ENCODE results near the gene GAREM2. TPM values are rescaled to one million over a fixed set of nuclear protein-coding genes. Genes with fewer than 3 reads are reported as not detected.

GAREM2 gene
- total RNA-seq, 1 experiment from 2014 or later: 1.3 TPM

DNA sequence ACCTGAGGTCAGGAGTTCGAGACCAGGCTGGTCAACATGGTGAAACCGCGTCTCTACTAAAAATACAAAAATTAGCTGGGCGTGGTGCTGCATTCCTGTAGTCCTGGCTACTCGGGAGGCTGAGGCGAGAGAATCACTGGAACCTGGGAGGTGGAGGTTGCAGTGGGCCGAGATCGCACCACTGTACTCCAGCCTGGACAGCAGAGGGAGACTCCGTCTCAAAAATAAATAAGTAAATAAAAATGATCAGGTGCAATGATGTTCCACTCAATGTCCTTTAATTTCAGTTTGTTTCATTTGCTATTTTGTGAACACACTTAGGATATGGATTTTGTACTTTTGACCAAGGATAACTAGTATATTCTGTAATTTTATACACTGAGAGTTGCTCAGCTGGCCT, 62.2 kb downstream of the GAREM2 start:
- DNase-seq (ENCODE audit: low read depth): no peak

DNA sequence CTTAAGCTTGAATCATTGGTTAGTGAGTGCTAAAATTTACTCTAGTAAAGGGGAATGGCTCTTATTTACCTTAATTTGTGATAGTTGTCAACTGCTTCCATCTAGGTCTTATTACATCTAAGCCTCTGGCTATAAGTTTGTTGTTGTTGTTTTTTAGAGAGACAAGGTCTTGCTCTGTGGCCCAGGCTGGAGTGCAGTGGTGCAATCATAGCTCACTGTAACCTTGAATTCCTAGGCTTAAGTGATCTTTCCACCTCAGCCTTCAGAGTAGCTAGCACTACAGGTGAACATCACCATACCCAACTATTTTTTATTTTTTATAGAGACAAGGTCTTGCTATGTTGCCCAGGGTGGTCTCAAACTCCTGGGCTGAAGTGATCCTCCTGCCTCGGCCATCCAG, 65.0 kb downstream of the GAREM2 start:
- DNase-seq (ENCODE audit: low read depth): no peak

DNA sequence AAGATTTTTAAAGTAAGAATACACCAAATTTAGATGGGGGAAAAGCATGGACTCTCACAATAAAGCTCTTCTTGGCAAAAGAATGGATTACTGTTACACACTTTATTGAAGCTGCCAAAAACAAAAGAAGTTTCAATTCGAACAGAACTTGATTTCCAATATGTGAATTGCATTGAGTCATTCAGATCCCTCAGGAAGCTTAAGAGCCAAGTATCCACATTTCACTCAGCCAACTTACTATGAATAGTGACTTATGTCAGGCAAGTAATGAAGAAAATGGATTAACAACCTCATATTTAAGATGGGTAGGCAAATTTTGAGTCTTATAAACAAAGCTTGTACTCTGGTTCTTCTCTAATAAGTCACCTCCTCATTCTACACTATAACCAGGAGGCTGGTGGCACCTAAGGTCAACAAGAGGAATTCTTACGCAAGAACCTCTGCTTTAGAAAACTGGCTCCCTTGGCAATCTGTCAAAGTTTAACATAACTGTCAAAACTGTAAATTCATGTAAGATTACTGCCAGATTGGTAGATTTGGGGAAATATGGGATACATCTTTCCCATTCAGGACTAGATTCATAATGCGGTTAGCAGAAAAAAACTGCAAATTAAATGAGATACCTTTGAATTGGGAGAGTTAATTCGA, 65.5 kb downstream of the GAREM2 start:
- DNase-seq (ENCODE audit: low read depth): no peak

Other genes starting within 250 kb of the GAREM2 start
- 9.0 and 9.3 TPM in 2 replicates for gene KIF3C, start 190.6 kb upstream of the GAREM2 start, total RNA-seq (2014; rRNA removed)
- gene RAB10, start 139.0 kb upstream of the GAREM2 start, total RNA-seq (2014; rRNA removed): 124 and 143 TPM in 2 replicates
- 122 and 127 TPM in 2 replicates for gene HADHA, start 71.5 kb downstream of the GAREM2 start, total RNA-seq (2014; rRNA removed)
- 114 and 118 TPM in 2 replicates for gene HADHB, start 71.9 kb downstream of the GAREM2 start, total RNA-seq (2014; rRNA removed)
- 20.8 and 21.8 TPM in 2 replicates for gene SELENOI, start 173.1 kb downstream of the GAREM2 start, total RNA-seq (2014; rRNA removed)
- gene ADGRF3, start 173.7 kb downstream of the GAREM2 start, total RNA-seq (2014; rRNA removed): 0.11 TPM in 1 of 2 replicates, not detected in the other
- gene DRC1, start 228.8 kb downstream of the GAREM2 start, total RNA-seq (2014; rRNA removed): not detected in 2 replicates